Measurements from ENCODE around the gene GADL1. TPM values are rescaled to one million over a fixed set of nuclear protein-coding genes. Genes with fewer than 3 reads are reported as not detected.
A peak's percentile ranks its signal among the peaks of the same experiment; 100 is the strongest.

Gene GADL1
- polyA plus RNA-seq, 3 donors from 2014 or later = not detected

- no peak for DNase-seq
- Mint-ChIP-seq H3K9me3 (no peaks in the 10 kb centered on the region), H3K4me3 (no peak overlapping the region)
Observed at GRCh38 chr3:30819067-30819798, 75.2 kb downstream of the GADL1 start.

DNA sequence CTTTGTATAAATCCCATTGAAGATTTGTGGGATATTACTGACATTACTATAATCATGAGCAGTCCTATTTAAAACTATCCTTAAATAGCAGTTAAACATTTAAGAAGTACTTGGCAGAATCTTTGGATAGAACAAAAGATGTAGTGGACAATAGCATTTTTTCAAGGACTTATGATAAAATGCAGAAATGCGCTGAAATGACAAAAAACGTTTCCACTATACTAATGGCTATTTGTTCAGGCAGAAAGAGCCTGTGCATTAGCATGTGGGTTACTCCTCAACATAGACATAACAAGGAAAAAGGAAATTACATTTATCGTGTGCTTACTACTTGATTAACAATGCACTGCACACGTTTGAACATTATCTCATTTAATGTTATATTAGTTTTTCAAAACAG, 80.7 kb downstream of the GADL1 start:
- Mint-ChIP-seq H3K4me1 (peaks cover 20 to 22% of the 10 kb centered on the region in 2 donors), H3K27me3 (ENCODE audit: low read depth in 3 of 3) (peaks cover 0 to 4% (median 0%) of the 10 kb centered on the region in 3 donors), H3K36me3 (no peaks in the 10 kb centered on the region), H3K27ac (no peak overlapping the region), H3K4me3 (no peak overlapping the region), H3K9me3 (no peaks in the 10 kb centered on the region)
- DNase-seq = no peak

More at GRCh38 chr3:30819067-30819798, 75.2 kb downstream of the GADL1 start:
- no peaks in the 10 kb centered on the region for H3K36me3 Mint-ChIP-seq
- H3K27me3 Mint-ChIP-seq (ENCODE audit: low read depth in 3 of 3) = peaks cover 0 to 3% (median 0%) of the 10 kb centered on the region in 3 donors
- no peaks in the 10 kb centered on the region for H3K4me1 Mint-ChIP-seq
- H3K27ac Mint-ChIP-seq = no peak overlapping the region

DNA sequence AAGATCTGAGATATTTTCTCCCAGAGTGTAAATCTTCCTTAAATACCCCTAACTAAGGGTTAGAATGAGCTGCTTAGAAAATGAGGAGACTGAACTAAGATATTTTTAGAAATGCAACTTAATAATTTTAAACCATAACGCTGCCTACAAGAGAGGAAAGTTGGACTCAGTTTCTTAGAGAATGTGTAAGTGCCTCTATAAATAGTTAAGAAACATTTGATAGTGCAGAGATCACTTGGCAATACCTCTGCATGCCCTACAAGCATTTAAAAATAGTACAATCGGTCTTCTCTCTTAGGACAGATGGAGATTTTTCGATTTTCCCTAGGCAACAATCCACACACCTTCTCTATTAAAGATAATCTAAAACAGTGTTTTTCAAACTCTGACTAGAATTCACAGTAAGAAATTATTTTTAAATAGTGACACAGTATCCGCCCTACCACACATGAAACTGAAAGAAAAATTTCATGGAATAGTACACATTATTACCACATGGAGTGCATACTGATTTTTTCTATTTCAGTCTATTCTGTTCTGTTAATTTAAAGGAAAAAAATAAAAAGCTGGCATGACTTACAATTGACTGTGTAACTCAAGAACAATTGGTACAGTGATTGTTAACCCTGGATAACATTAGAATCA, 83.2 kb downstream of the GADL1 start:
- peaks cover 20 to 22% of the 10 kb centered on the region in 2 donors for H3K4me1 Mint-ChIP-seq
- H3K4me3 Mint-ChIP-seq = peak overlapping the region; percentile 54 to 81 (median 67)
- no peaks in the 10 kb centered on the region for H3K36me3 Mint-ChIP-seq
- DNase-seq = no peak
- H3K9me3 Mint-ChIP-seq = no peaks in the 10 kb centered on the region
- H3K27ac Mint-ChIP-seq = peak overlapping the region in 5 of 6 donors; percentile 8 to 91 (median 86)
- H3K27me3 Mint-ChIP-seq (ENCODE audit: low read depth in 3 of 3) = peaks cover 0 to 4% (median 2%) of the 10 kb centered on the region in 3 donors

GRCh38 chr3:30810625-30811024, 83.8 kb downstream of the GADL1 start:
- DNase-seq = peak; percentile 38 to 72 (median 68)
- Mint-ChIP-seq H3K36me3 (no peaks in the 10 kb centered on the region), H3K27me3 (ENCODE audit: low read depth in 3 of 3) (peaks cover 0 to 2% (median 2%) of the 10 kb centered on the region in 3 donors), H3K27ac (peak overlapping the region; percentile 29 to 91 (median 80)), H3K4me3 (peak overlapping the region; percentile 54 to 81 (median 67)), H3K4me1 (peaks cover 20 to 22% of the 10 kb centered on the region in 2 donors), H3K9me3 (no peaks in the 10 kb centered on the region)

DNA sequence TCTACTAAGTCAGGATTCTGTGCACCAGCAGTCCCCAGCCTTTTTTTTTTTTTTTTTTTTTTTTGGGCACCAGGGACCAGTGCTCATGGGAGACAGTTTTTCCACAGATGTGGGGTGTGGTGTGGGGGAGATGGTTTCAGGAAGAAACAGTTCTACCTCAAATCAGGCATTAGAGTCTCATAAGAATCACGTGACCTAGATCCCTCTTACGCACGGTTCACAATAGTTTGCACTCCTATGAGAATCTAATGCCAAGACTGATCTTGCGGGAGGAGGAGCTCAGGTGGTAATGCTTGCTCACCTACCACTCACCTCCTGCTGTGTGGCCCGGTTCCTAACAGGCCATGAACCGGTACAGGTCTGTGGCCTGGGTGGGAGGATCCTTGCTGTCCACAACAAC, 88.8 kb downstream of the GADL1 start:
- H3K9me3 Mint-ChIP-seq = peaks cover 0 to 2% (median 0%) of the 10 kb centered on the region in 6 donors
- H3K4me3 Mint-ChIP-seq = no peak overlapping the region
- H3K27me3 Mint-ChIP-seq (ENCODE audit: low read depth in 3 of 3) = peaks cover 0 to 2% (median 1%) of the 10 kb centered on the region in 3 donors
- H3K27ac Mint-ChIP-seq = no peak overlapping the region
- DNase-seq = no peak
- H3K4me1 Mint-ChIP-seq = peaks cover 9 to 10% of the 10 kb centered on the region in 2 donors
- H3K36me3 Mint-ChIP-seq = no peaks in the 10 kb centered on the region

GRCh38 chr3:30804984-30805383, 89.5 kb downstream of the GADL1 start:
- Mint-ChIP-seq H3K27ac (no peak overlapping the region), H3K4me1 (peaks cover 1 to 3% of the 10 kb centered on the region in 2 donors), H3K36me3 (no peaks in the 10 kb centered on the region), H3K4me3 (no peak overlapping the region), H3K9me3 (peaks cover 0 to 2% (median 0%) of the 10 kb centered on the region in 6 donors), H3K27me3 (ENCODE audit: low read depth in 3 of 3) (peaks cover 0 to 2% (median 0%) of the 10 kb centered on the region in 3 donors)
- DNase-seq = no peak

DNA sequence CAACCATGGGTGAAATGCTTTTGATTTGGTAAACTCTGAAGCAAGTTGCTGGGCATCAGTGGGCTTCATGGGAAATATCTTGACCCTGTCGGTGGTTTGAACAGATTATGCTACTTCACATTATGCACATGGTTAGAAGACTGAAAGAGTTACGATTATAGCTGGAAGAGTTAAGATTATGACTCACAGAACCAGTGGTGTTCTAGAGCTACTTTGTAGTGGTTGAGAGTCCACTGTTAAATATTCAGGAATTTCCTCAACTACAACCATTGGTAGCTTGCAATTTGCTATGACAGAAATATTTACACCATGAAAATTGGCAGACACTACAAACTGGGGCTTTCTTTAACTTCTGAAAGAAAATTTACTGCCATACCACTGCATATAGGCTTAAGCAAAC, 99.3 kb downstream of the GADL1 start:
- no peaks in the 10 kb centered on the region for H3K4me1 Mint-ChIP-seq
- H3K27ac Mint-ChIP-seq = no peak overlapping the region
- H3K27me3 Mint-ChIP-seq (ENCODE audit: low read depth in 3 of 3) = peaks cover 3 to 5% (median 3%) of the 10 kb centered on the region in 3 donors
- H3K36me3 Mint-ChIP-seq = no peaks in the 10 kb centered on the region
- no peak overlapping the region for H3K4me3 Mint-ChIP-seq
- peaks cover 0 to 3% (median 0%) of the 10 kb centered on the region in 6 donors for H3K9me3 Mint-ChIP-seq
- no peak for DNase-seq

DNA sequence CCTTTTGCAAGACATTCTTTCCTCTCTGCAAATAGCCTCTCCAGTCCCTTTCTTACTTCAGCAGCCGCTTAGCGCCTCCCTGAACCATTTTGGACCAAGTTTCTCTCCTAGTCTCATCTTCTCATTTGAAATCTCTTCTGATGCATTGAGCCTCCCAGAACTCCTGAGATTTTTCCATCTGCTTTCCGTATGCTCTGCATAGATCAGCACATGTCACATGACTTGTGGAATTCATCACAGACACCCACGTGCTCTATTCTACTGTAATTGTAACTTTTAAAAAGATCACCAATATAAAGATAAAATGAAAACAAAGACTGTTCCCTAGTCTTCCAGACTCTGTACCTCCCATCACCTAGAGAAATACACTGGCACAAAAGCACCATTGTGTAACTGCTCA, 100.7 kb downstream of the GADL1 start:
- Mint-ChIP-seq H3K4me3 (no peak overlapping the region), H3K27ac (no peak overlapping the region), H3K36me3 (no peaks in the 10 kb centered on the region), H3K27me3 (ENCODE audit: low read depth in 3 of 3) (peaks cover 3 to 5% (median 5%) of the 10 kb centered on the region in 3 donors), H3K9me3 (peaks cover 0 to 3% (median 0%) of the 10 kb centered on the region in 6 donors), H3K4me1 (no peaks in the 10 kb centered on the region)
- DNase-seq = no peak

GRCh38 chr3:30790150-30790549, 104.3 kb downstream of the GADL1 start:
- H3K4me3 Mint-ChIP-seq = no peak overlapping the region
- no peak for DNase-seq
- no peak overlapping the region for H3K27ac Mint-ChIP-seq
- H3K27me3 Mint-ChIP-seq (ENCODE audit: low read depth in 3 of 3) = peaks cover 3 to 7% (median 6%) of the 10 kb centered on the region in 3 donors
- no peaks in the 10 kb centered on the region for H3K36me3 Mint-ChIP-seq
- H3K4me1 Mint-ChIP-seq = no peaks in the 10 kb centered on the region
- H3K9me3 Mint-ChIP-seq = peaks cover 0 to 3% (median 0%) of the 10 kb centered on the region in 6 donors

GRCh38 chr3:30786365-30786764, 108.1 kb downstream of the GADL1 start:
- no peak for DNase-seq

DNA sequence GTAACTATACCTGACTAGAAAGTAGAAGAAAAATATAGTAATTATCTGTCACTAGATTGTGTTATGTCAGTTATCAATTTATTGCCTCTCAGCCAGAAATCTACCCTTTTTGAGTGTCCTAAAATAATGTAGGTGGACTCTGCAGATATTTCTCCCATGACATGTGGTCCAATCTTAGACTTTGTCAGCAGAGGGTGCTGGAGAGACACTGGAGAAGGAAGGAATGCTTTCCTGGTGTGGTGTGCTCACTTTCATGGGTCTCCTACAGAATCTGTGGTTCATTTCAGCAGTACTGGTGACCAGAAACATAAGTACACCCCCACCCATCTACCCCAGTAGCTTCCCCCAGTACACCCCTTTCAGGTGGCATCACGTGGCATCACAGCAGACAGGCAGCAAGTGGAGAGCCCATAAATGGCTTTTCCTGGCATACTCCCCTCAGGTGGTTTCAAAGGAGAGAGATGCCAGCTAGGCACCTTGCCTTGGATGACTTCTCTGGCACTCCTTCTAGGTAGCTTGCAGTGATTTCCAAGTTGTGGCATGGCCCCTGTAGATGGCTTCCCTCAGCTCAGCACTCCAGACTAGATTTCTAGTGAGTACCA, 114.7 kb downstream of the GADL1 start:
- no peak overlapping the region for H3K27ac Mint-ChIP-seq
- peaks cover 0 to 2% (median 2%) of the 10 kb centered on the region in 3 donors for H3K27me3 Mint-ChIP-seq (ENCODE audit: low read depth in 3 of 3)
- H3K4me3 Mint-ChIP-seq = no peak overlapping the region
- no peaks in the 10 kb centered on the region for H3K36me3 Mint-ChIP-seq
- no peaks in the 10 kb centered on the region for H3K9me3 Mint-ChIP-seq
- DNase-seq = no peak
- H3K4me1 Mint-ChIP-seq = peaks cover 17 to 37% of the 10 kb centered on the region in 2 donors

More at GRCh38 chr3:30786365-30786764, 108.1 kb downstream of the GADL1 start:
- Mint-ChIP-seq H3K36me3 (no peaks in the 10 kb centered on the region), H3K27ac (no peak overlapping the region), H3K4me1 (peaks cover 0 to 10% of the 10 kb centered on the region in 2 donors), H3K9me3 (no peaks in the 10 kb centered on the region), H3K4me3 (no peak overlapping the region), H3K27me3 (ENCODE audit: low read depth in 3 of 3) (peaks cover 2 to 6% (median 5%) of the 10 kb centered on the region in 3 donors)

GRCh38 chr3:30778933-30779332, 115.5 kb downstream of the GADL1 start:
- Mint-ChIP-seq H3K27ac (no peak overlapping the region), H3K27me3 (ENCODE audit: low read depth in 3 of 3) (peaks cover 0 to 2% (median 2%) of the 10 kb centered on the region in 3 donors), H3K9me3 (no peaks in the 10 kb centered on the region), H3K36me3 (no peaks in the 10 kb centered on the region), H3K4me3 (no peak overlapping the region), H3K4me1 (peaks cover 19 to 40% of the 10 kb centered on the region in 2 donors)
- no peak for DNase-seq

DNA sequence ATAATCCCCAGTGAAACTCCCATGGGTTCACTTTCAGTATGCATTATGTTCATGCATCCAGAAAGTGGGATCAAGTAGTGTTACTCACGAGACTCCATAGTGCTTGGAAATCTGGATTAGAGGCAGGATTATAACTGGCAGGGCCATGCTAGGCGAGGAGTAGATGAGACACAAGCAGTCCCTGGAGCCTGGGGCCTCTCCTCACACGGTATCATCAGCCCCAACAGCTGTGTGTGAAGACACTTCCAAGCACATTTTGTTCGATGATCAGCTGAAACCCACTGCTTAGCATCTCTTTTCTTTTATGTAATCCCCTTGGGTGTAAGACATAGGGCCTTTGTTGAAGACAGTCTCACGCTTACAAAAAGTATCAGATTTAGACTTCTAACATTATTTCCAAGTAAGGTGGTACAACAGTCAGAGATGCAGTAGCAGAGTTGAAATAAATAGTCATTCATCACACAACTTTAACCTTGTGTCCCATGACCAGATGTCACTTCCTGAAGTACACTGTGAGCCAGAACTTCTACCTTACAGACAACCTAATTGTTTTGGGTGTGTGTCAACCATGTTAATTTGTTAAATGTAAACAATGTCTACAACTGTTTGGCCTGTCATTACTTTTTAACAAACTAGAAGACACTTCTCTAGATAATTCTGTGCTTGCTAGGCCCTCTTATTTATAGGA, 116.9 kb downstream of the GADL1 start:
- Mint-ChIP-seq H3K4me3 (no peak overlapping the region), H3K36me3 (no peaks in the 10 kb centered on the region), H3K4me1 (peaks cover 19 to 33% of the 10 kb centered on the region in 2 donors), H3K27me3 (ENCODE audit: low read depth in 3 of 3) (peaks cover 0 to 4% (median 2%) of the 10 kb centered on the region in 3 donors), H3K9me3 (no peaks in the 10 kb centered on the region), H3K27ac (no peak overlapping the region)
- DNase-seq = no peak

Data from immature natural killer cell (primary cell).